ENCODE measurements around the gene TTC21A.

- no peak for TF ChIP-seq CTCF (conservative IDR thresholded peaks at IDR 0.05; ENCODE audit: low read depth, low read length)
- no peak for TF ChIP-seq EZH2 (IDR thresholded peaks at IDR 0.05; ENCODE audit: low read length, unreplicated experiment)
- no peak for TF ChIP-seq EZH2phosphoT487 (IDR thresholded peaks at IDR 0.05; ENCODE audit: borderline replicate concordance, low read length)
These were observed 27.8 kb downstream of the TTC21A start for GRCh38 chr3:39135170-39135805.
